BLaER1 (cell line): Measurements from ENCODE around the gene NT5DC1.

ENCODE experiments used
- H3K27ac ChIP-seq: shearing (Covaris generic); formaldehyde crosslinking; 2 replicates; pipeline ENCODE4 v1.8.1; 2022
- H3K27me3 ChIP-seq: shearing (Covaris generic); formaldehyde crosslinking; 2 replicates; pipeline ENCODE4 v1.8.1; 2022
- H3K36me3 ChIP-seq: shearing (Covaris generic); formaldehyde crosslinking; 2 replicates; pipeline ENCODE4 v1.8.1; 2022
- H3K4me1 ChIP-seq: shearing (Covaris generic); formaldehyde crosslinking; 2 replicates; pipeline ENCODE4 v1.8.1; 2022
- H3K4me2 ChIP-seq: shearing (Covaris generic); formaldehyde crosslinking; 2 replicates; pipeline ENCODE4 v1.8.1; 2022
- H3K4me3 ChIP-seq: shearing (Covaris generic); formaldehyde crosslinking; 2 replicates; pipeline ENCODE4 v1.8.1; 2022
- H3K9ac ChIP-seq: shearing (Covaris generic); formaldehyde crosslinking; 2 replicates; pipeline ENCODE4 v1.8.1; 2022
- H3K9me3 ChIP-seq: shearing (Covaris generic); formaldehyde crosslinking; 2 replicates; pipeline ENCODE4 v1.8.1; 2022
- H4K20me1 ChIP-seq: shearing (Covaris generic); formaldehyde crosslinking; 2 replicates; pipeline ENCODE4 v1.8.1; 2022
- Cebpa-rat ChIP-seq: shearing (Covaris generic); IDR thresholded peaks from 2 replicates; pipeline ENCODE4 v1.8.1; 2022

The NT5DC1 gene

DNA sequence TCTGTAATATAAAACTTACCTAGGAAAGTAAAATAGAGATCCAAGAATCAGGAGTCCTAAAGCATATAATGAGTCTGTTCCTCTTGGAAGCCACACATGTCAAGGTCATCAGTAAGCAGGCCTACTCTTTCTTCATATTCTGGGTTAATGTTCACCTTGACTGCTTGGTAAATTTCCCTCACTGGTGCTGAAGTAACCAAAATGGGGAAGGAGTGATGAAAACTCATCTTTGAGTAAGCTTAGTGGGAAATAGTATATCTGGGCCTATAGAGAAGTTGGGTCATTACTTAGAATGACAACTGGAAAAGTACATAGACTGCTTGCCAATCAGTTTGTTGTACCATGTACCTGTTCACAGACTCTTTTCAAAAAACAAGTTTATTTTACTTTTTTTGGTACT is 146.6 kb downstream of the NT5DC1 start:
- peaks cover 18% of the 10 kb centered on the region for H4K20me1 ChIP-seq
- no peak overlapping the region for H3K4me2 ChIP-seq
- H3K9me3 ChIP-seq: no peaks in the 10 kb centered on the region

DNA sequence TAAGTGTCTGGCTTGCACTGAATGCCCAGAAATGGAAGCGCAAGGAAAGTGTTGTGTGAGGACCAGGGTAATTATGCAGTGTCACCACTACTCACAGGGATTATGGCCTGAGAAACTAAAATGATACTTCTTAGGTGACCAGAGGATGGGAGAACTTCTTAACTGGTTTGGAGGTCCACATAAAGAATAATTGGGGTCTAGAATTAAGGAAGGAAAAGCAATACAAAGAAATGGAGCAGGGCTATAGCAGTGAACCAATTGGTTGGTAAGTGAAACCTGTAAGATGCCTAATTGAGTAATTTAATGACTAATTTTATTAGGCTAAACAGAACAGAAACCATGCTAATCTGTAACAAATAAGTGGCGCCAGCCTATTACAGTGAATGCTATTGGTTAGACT is 147.9 kb downstream of the NT5DC1 start:
- peaks cover 7% of the 10 kb centered on the region; the same call in 1 of the 2 replicates for H3K36me3 ChIP-seq
- no peak overlapping the region for H3K9ac ChIP-seq
- H3K4me3 ChIP-seq: no peak overlapping the region
- peaks cover 42% of the 10 kb centered on the region for H3K4me1 ChIP-seq
- no peak overlapping the region for H3K27ac ChIP-seq
- H3K4me2 ChIP-seq: no peak overlapping the region
- no peaks in the 10 kb centered on the region for H3K9me3 ChIP-seq
- peaks cover 18% of the 10 kb centered on the region for H4K20me1 ChIP-seq
- no peak for TF ChIP-seq Cebpa-rat
- H3K27me3 ChIP-seq: no peaks in the 10 kb centered on the region

More for the DNA sequence above, 146.6 kb downstream of the NT5DC1 start:
- Histone ChIP-seq H3K4me1 (peaks cover 32% of the 10 kb centered on the region), H3K9ac (no peak overlapping the region), H3K27me3 (no peaks in the 10 kb centered on the region), H3K4me3 (no peak overlapping the region), H3K36me3 (0 out of 2 replicates have a peak, but pooled peaks cover 7% of the 10 kb centered on the region), H3K27ac (no peak overlapping the region)
- TF ChIP-seq Cebpa-rat: no peak

DNA sequence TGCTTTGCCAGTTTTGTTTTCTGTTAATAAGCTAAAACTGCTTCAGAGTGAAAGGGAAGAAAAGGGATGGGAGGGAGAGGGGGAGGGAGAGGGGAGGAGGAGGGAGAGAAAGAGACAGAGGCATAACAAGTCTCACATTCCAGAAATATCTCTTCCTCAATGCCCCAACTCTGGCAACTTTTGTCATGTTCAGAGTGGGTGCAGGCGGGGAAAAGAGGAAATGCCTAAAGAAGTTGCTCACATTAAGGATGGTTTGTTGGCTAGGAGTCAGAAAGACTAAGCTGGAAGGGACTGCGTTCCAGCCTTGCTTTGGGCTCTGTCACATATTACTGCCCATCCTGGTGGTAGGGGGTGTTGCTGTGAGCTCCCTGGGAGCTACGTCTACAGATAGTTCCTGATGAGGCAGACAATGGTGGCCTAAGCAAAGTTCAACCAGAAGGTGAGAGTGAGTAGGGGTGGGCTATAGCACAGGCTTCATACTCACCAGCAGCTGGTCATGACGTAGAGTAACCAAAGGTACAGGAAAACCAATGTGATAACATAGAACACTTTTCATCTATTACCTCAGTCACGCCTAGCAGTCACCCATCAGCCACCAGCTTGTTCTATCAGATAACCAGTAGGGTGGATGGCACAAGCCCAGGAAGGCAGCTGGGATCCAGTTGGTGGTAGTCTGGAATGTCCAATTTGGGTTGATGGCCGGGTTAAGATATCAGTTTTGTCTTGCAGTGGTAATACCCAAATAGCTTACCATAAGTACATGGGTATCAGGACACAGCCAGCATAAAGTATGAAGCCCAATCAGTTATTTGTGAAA is 151.1 kb downstream of the NT5DC1 start:
- H3K27me3 ChIP-seq: no peaks in the 10 kb centered on the region
- H3K9me3 ChIP-seq: no peaks in the 10 kb centered on the region
- peak overlapping the region; percentile 89 for H3K4me3 ChIP-seq
- peak overlapping the region; percentile 97 for H3K4me2 ChIP-seq
- H3K27ac ChIP-seq: no peak overlapping the region
- H3K4me1 ChIP-seq: peaks cover 59% of the 10 kb centered on the region
- peaks cover 7% of the 10 kb centered on the region; the same call in 1 of the 2 replicates for H3K36me3 ChIP-seq
- peaks cover 18% of the 10 kb centered on the region for H4K20me1 ChIP-seq
- peak overlapping the region; percentile 52; the same call in 1 of the 2 replicates for H3K9ac ChIP-seq
- no peak for TF ChIP-seq Cebpa-rat

DNA sequence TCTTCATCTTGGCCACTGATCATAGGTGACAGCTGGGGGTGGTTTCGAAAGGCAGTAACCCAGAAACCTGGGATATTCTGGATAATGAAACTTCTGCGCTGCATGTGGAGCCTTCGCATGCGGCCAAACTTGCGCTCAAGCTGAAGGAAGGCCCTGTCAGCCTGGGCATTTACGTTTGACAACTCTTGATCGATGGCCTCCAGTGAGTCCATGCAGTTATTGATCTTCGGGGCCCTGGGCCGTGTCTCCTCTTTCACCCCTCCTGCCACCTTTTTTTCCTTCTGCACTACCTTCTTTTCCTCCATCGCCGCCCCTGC is 152.5 kb downstream of the NT5DC1 start:
- Histone ChIP-seq H3K4me1 (peaks cover 59% of the 10 kb centered on the region), H3K4me2 (peak overlapping the region; percentile 97), H3K27ac (peak overlapping the region; percentile 91), H3K4me3 (peak overlapping the region; percentile 89), H4K20me1 (peaks cover 18% of the 10 kb centered on the region), H3K9ac (peak overlapping the region; percentile 88), H3K27me3 (no peaks in the 10 kb centered on the region), H3K9me3 (no peaks in the 10 kb centered on the region), H3K36me3 (peaks cover 7% of the 10 kb centered on the region; the same call in 1 of the 2 replicates)
- no peak for TF ChIP-seq Cebpa-rat

DNA sequence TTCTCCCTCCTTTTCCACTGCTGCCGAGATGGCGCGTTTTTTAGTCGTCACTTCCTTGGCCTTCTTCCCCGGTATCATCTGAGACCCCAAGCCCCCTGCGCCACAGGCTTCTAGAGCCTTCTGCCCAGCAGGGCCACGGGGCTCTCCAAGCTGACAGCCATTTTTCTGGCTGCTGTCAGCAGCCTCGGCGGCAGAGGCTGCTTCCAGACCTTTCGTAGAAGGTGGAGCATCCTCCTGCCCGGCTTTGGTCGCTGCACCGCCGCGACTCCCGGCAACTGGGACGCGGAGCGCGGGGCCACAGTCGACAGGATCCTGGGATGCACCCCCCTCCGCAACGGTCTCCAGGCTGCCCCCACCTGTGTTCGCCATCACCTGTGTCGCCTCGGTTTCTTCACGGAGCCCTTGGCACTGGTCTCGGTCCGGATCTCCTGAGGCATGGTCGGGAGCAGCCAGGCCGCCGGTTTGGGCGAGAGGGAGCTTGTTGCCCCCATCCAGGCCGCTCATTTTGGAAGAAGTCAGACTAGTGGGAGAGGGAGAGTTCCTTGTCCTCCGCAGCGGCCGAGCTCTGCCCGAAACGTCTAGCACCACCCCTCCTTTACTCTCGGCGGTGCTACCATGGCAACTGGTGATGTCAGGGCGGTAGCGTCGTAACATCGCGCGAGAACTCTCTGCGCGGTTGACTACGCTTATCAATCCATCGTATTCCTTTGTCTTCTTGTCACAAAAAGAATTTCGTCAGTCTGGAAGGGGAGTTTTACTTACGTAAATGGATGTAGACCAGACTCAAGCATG is 153.0 kb downstream of the NT5DC1 start, which contains the start of gene TSPYL4:
Gene TSPYL4 (minus strand): TSS at position 571 of the 792 bp plus-strand sequence. CDS start 67 bp downstream, at position 504.
- Histone ChIP-seq H3K9ac (peak within 1 kb of the TSS; percentile 88), H3K27me3 (no peaks in the 10 kb centered on the region), H3K4me3 (peak within 1 kb of the TSS; percentile 89), H3K4me1 (peaks cover 59% of the 10 kb centered on the region), H3K9me3 (no peaks in the 10 kb centered on the region), H3K36me3 (peaks cover 12% of the 10 kb centered on the region), H4K20me1 (peaks cover 18% of the 10 kb centered on the region), H3K27ac (peak within 1 kb of the TSS; percentile 91), H3K4me2 (peak within 1 kb of the TSS; percentile 97)
- TF ChIP-seq Cebpa-rat: no peak

DNA sequence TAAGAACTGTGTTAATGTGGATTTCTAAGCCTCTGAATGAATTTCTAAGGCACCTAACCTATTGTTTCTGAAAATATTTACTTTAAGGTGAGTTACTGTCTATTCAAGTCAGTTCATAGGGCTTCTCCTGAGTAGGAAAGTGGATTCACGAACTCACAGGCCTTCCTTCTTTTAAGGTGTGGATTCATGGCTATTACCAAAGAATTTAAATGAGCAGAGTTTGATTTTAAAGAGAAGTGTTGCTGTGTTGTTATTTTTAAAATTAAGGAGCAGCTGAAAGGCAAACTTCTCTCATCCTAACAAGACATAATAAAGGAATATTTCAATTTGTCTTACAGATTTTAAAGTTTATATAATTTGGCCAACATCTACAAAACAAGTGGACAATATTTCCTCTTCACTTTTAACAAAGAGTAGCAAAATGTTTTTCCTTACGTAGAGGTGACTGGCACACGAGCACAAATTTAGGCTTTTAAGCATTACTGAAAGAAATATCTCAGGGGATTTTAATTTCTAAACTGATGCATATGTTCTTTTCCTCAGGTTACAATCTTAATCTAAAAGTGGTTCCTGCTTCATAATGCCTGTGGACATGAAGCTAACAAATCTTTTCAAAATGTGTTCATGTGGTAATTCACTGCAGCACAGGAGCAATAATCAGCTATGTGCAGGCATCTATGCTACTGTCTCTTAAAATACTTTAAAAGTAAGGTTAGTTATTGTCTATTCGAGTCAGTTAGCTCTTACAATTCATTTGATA is 153.8 kb downstream of the NT5DC1 start:
- Histone ChIP-seq H3K4me2 (peak overlapping the region; percentile 97), H3K9ac (peak overlapping the region; percentile 88), H3K4me1 (peaks cover 56% of the 10 kb centered on the region), H3K27me3 (no peaks in the 10 kb centered on the region), H3K9me3 (no peaks in the 10 kb centered on the region), H3K36me3 (peaks cover 20% of the 10 kb centered on the region), H4K20me1 (peaks cover 13% of the 10 kb centered on the region), H3K4me3 (peak overlapping the region; percentile 89), H3K27ac (peak overlapping the region; percentile 91)
- no peak for TF ChIP-seq Cebpa-rat

DNA sequence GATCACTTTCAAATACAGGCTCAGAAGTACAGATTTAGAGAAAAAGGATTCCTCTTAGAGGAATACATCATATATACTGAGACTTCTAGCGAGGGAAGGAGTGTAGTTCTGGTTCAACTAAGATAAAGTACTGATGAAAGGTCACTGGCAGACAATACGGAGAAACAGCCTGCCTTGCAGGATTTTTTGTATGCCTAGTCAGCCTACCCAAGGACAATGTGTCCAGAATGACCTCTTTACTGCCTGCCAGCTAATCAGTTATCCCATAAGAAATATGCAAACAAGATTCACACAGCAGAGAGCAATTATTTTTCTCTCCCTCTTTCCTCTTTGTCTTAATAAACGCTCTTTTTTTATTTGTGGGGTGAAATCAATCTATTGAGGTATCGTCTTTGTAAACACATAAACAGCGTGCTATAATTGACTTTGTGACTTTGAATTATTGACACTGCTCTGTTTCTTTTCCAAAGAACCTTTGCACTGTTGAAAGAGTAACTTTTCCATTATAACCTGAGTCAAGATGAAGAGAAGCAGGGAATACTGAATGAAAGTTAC is 154.7 kb downstream of the NT5DC1 start:
- no peaks in the 10 kb centered on the region for H3K27me3 ChIP-seq
- peaks cover 47% of the 10 kb centered on the region for H3K4me1 ChIP-seq
- no peak for TF ChIP-seq Cebpa-rat
- H3K4me2 ChIP-seq: peak overlapping the region; percentile 97
- H3K4me3 ChIP-seq: peak overlapping the region; percentile 89
- H3K27ac ChIP-seq: peak overlapping the region; percentile 91
- H4K20me1 ChIP-seq: peaks cover 6% of the 10 kb centered on the region
- H3K9me3 ChIP-seq: no peaks in the 10 kb centered on the region
- peaks cover 26% of the 10 kb centered on the region for H3K36me3 ChIP-seq
- peak overlapping the region; percentile 88 for H3K9ac ChIP-seq

DNA sequence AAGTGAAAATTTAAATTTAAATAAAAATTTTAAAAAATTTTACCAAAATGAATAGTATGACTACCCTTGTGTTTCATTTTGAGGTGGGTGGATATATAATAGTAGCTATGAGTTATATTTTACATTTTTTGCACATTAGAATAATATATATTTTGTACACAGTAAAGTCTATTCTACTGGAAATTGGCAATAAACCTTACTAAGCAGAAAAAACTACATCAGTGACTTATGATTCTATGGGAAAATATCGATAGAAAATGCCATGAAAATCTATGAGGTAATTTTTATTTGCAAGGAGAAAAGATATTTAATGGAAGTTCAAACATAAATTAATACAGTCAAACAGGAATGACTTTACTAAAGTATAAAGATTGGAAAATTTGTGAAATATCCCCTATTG is 156.0 kb downstream of the NT5DC1 start:
- Histone ChIP-seq H3K27me3 (no peaks in the 10 kb centered on the region), H3K4me1 (peaks cover 33% of the 10 kb centered on the region), H3K36me3 (peaks cover 36% of the 10 kb centered on the region), H3K9me3 (peaks cover 7% of the 10 kb centered on the region; the same call in 1 of the 2 replicates), H3K4me2 (no peak overlapping the region), H3K4me3 (no peak overlapping the region), H3K27ac (no peak overlapping the region), H4K20me1 (no peaks in the 10 kb centered on the region), H3K9ac (no peak overlapping the region)
- no peak for TF ChIP-seq Cebpa-rat

DNA sequence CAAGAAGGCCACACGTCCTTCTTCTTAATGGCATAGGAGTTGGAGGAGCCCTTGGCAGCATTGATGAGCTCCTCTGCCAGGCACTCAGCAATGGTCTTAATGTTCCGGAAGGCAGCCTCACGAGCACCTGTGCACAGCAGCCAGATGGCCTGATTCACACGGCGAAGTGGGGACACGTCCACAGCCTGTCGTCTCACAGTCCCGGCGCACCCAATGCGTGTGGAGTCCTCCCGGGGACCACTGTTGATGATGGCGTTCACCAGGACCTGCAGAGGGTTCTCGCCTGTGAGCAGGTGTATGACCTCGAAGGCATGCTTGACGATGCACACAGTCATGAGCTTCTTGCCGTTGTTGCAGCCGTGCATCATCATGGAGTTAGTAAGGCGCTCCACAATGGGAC is 157.9 kb downstream of the NT5DC1 start:
- H3K9ac ChIP-seq: no peak overlapping the region
- no peak for TF ChIP-seq Cebpa-rat
- peaks cover 36% of the 10 kb centered on the region for H3K36me3 ChIP-seq
- H3K4me1 ChIP-seq: peaks cover 17% of the 10 kb centered on the region
- peaks cover 19% of the 10 kb centered on the region for H3K9me3 ChIP-seq
- no peaks in the 10 kb centered on the region for H3K27me3 ChIP-seq
- H3K4me3 ChIP-seq: no peak overlapping the region
- no peak overlapping the region for H3K4me2 ChIP-seq
- no peaks in the 10 kb centered on the region for H4K20me1 ChIP-seq
- H3K27ac ChIP-seq: no peak overlapping the region
